Prostate gland (tissue), 2 donors: Measurements from ENCODE around the gene CNP.

ENCODE experiments used
- CTCF ChIP-seq, 4 experiments: fragments of 200-600 bp in 2 of 4; fragments of 450-650 bp in 2 of 4; sonication (generic) in 2 of 4; IDR thresholded peaks; 1 replicate in 3 of 4; 2 replicates in 1 of 4; pipeline ENCODE4 v1.5.1; 2016 to 2019; ENCODE audit warnings: antibody characterized with exemption in 4 of 4, mild to moderate bottlenecking in 2 of 4, moderate library complexity in 2 of 4
- POLR2A ChIP-seq: fragments of 450-650 bp; IDR thresholded peaks from one replicate; pipeline ENCODE4 v1.6.1; 2016; ENCODE audit warnings: antibody characterized with exemption, mild to moderate bottlenecking
- POLR2AphosphoS5 ChIP-seq: sonication (generic); formaldehyde crosslinking; IDR thresholded peaks from one replicate; pipeline ENCODE4 v1.6.1; 2017; ENCODE audit warnings: antibody characterized with exemption

GRCh38 chr17:41959030-41959335, 7.6 kb upstream of the CNP start:
- no peak for TF ChIP-seq POLR2A
- no peak for TF ChIP-seq CTCF (IDR thresholded peaks at IDR 0.05)
- no peak for TF ChIP-seq POLR2AphosphoS5
